Measurements from ENCODE around the gene KMO. TPM values are rescaled to one million over a fixed set of nuclear protein-coding genes. Genes with fewer than 3 reads are reported as not detected.

Gene KMO
- total RNA-seq, 1 donor from 2014 or later, result not detected

GRCh38 chr1:241592273-241592958 is 60.2 kb downstream of the KMO start:
- Mint-ChIP-seq H3K36me3 (ENCODE audit: insufficient read depth) (peaks cover 5% of the 10 kb centered on the region), H3K9me3 (ENCODE audit: low read depth) (no peaks in the 10 kb centered on the region), H3K27me3 (no peaks in the 10 kb centered on the region), H3K4me3 (ENCODE audit: low read depth) (no peak overlapping the region), H3K4me1 (ENCODE audit: low read depth) (peaks cover 6% of the 10 kb centered on the region), H3K27ac (no peak overlapping the region)
- TF ChIP-seq, protein P1, sequence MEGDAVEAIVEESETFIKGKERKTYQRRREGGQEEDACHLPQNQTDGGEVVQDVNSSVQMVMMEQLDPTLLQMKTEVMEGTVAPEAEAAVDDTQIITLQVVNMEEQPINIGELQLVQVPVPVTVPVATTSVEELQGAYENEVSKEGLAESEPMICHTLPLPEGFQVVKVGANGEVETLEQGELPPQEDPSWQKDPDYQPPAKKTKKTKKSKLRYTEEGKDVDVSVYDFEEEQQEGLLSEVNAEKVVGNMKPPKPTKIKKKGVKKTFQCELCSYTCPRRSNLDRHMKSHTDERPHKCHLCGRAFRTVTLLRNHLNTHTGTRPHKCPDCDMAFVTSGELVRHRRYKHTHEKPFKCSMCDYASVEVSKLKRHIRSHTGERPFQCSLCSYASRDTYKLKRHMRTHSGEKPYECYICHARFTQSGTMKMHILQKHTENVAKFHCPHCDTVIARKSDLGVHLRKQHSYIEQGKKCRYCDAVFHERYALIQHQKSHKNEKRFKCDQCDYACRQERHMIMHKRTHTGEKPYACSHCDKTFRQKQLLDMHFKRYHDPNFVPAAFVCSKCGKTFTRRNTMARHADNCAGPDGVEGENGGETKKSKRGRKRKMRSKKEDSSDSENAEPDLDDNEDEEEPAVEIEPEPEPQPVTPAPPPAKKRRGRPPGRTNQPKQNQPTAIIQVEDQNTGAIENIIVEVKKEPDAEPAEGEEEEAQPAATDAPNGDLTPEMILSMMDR (IDR thresholded peaks at IDR 0.05; ENCODE audit: unreplicated experiment), result no peak
- DNase-seq (ENCODE audit: low spot score, unreplicated experiment), result no peak

GRCh38 chr1:241593186-241593585 is 61.0 kb downstream of the KMO start:
- Mint-ChIP-seq H3K9me3 (ENCODE audit: low read depth) (no peaks in the 10 kb centered on the region), H3K36me3 (ENCODE audit: insufficient read depth) (peaks cover 7% of the 10 kb centered on the region), H3K4me3 (ENCODE audit: low read depth) (no peak overlapping the region), H3K27ac (no peak overlapping the region), H3K4me1 (ENCODE audit: low read depth) (peaks cover 6% of the 10 kb centered on the region), H3K27me3 (no peaks in the 10 kb centered on the region)
- DNase-seq (ENCODE audit: low spot score, unreplicated experiment), result no peak
- TF ChIP-seq, protein P1 (IDR thresholded peaks at IDR 0.05; ENCODE audit: unreplicated experiment), result no peak

DNA sequence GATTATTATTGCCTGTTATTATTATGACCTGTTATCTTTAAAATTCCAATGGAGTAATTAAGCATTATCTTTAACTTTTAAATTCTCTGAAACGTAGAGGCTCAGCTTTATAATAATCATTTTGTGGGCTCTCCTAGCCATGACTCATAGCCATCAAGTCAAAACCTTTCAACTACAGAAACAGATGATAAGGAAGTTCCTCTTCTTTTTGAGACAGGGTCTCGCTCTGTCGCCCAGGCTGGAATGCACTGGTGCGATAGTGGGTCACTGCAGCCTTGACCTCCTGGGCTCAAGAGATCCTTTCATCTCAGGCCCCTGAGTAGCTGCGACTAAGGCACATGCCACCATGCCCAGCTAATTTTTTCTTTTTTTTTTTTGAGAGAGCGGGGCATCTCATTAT is 64.5 kb downstream of the KMO start:
- no peak overlapping the region for H3K4me3 Mint-ChIP-seq (ENCODE audit: low read depth)
- DNase-seq (ENCODE audit: low spot score, unreplicated experiment), result no peak
- H3K9me3 Mint-ChIP-seq (ENCODE audit: low read depth), result no peaks in the 10 kb centered on the region
- H3K4me1 Mint-ChIP-seq (ENCODE audit: low read depth), result peaks cover under 1% of the 10 kb centered on the region
- H3K27me3 Mint-ChIP-seq, result no peaks in the 10 kb centered on the region
- TF ChIP-seq, protein P1 (IDR thresholded peaks at IDR 0.05; ENCODE audit: unreplicated experiment), result no peak
- peaks cover 11% of the 10 kb centered on the region for H3K36me3 Mint-ChIP-seq (ENCODE audit: insufficient read depth)
- no peak overlapping the region for H3K27ac Mint-ChIP-seq

GRCh38 chr1:241598249-241598648 is 66.1 kb downstream of the KMO start:
- TF ChIP-seq, protein P1 (IDR thresholded peaks at IDR 0.05; ENCODE audit: unreplicated experiment), result no peak
- Mint-ChIP-seq H3K36me3 (ENCODE audit: insufficient read depth) (peaks cover 21% of the 10 kb centered on the region), H3K9me3 (ENCODE audit: low read depth) (no peaks in the 10 kb centered on the region), H3K4me3 (ENCODE audit: low read depth) (no peak overlapping the region), H3K4me1 (ENCODE audit: low read depth) (no peaks in the 10 kb centered on the region), H3K27me3 (no peaks in the 10 kb centered on the region), H3K27ac (no peak overlapping the region)
- DNase-seq (ENCODE audit: low spot score, unreplicated experiment), result no peak

- no peak overlapping the region for H3K4me3 Mint-ChIP-seq (ENCODE audit: low read depth)
- no peak for DNase-seq (ENCODE audit: low spot score, unreplicated experiment)
- TF ChIP-seq, protein P1 (IDR thresholded peaks at IDR 0.05; ENCODE audit: unreplicated experiment), result no peak
- H3K27ac Mint-ChIP-seq, result no peak overlapping the region
- H3K9me3 Mint-ChIP-seq (ENCODE audit: low read depth), result no peaks in the 10 kb centered on the region
- H3K27me3 Mint-ChIP-seq, result no peaks in the 10 kb centered on the region
- H3K4me1 Mint-ChIP-seq (ENCODE audit: low read depth), result no peaks in the 10 kb centered on the region
- H3K36me3 Mint-ChIP-seq (ENCODE audit: insufficient read depth), result peaks cover 16% of the 10 kb centered on the region
These were observed 68.3 kb downstream of the KMO start for GRCh38 chr1:241600496-241600901.
